GM12865 (cell line): ENCODE data around the gene CPNE7.

ENCODE experiments used
- DNase-seq: peaks from one replicate; pipeline ENCODE4 v3.0.0; 2010; ENCODE audit warnings: low read depth
- H3K4me3 ChIP-seq: 2 replicates; pipeline ENCODE4 v1.5.1; 2011; ENCODE audit warnings: mild to moderate bottlenecking, low read depth, low read length, control low read depth
- TF ChIP-seq, protein P1 (sequence below): IDR thresholded peaks from 2 replicates; pipeline ENCODE4 v1.5.1; 2011; ENCODE audit warnings: low read length, control low read depth, low read depth, inconsistent platforms; ENCODE audit not compliant: insufficient read depth; ENCODE audit errors: missing control alignments

Gene CPNE7

DNA sequence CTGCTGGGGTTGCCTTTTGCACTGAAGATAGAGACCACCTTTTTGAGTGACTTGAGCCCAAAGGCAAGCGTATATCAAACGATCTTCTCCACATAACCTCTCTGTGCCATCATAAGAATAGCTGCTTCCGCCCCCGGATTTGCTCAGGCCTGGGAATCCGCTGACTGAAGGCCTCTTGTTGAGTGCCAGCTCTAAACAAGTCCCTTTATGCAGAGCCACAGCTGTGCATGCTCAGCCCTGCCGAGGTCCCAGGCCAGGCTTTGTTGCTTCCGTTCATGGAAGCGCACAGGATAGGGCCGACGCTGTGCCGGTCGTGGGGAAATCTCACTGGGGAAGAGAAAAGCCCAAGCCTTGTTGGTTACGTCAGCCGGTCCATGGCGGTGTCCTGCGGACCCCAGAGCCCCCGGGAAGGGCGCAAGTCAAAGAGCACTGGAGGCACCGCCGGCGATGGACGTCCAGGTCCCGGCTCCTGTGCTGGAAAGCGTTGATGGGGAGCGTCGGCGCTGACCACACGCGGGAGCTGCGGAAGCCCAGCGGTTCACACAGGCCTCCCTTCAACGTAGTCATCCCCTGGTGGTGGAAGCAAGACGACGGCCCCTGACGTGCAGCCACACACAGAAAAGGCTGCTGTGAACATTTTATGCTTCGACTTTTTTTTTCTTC, 38.5 kb upstream of the CPNE7 start:
- H3K4me3 ChIP-seq: no peak overlapping the region
- TF ChIP-seq, protein P1, sequence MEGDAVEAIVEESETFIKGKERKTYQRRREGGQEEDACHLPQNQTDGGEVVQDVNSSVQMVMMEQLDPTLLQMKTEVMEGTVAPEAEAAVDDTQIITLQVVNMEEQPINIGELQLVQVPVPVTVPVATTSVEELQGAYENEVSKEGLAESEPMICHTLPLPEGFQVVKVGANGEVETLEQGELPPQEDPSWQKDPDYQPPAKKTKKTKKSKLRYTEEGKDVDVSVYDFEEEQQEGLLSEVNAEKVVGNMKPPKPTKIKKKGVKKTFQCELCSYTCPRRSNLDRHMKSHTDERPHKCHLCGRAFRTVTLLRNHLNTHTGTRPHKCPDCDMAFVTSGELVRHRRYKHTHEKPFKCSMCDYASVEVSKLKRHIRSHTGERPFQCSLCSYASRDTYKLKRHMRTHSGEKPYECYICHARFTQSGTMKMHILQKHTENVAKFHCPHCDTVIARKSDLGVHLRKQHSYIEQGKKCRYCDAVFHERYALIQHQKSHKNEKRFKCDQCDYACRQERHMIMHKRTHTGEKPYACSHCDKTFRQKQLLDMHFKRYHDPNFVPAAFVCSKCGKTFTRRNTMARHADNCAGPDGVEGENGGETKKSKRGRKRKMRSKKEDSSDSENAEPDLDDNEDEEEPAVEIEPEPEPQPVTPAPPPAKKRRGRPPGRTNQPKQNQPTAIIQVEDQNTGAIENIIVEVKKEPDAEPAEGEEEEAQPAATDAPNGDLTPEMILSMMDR: no peak
- DNase-seq: no peak

DNA sequence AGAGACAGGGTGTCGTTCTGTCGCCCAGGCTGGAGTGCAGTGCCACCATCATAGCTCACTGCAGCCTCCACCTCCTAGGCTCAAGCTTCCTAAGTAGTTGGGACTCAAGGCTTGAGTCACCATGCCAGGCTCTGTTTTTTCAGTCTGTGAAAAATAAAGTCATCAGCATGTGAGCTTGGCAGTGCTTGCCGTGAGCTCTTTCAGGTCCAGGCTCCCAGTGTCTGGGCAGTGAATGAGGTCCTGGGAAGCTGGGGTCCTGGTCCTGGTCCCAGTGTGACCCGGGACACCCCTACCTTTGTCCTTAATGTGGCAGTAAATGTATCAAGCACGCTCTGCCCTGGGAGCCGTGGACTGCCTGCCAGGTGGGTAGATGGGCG, 38.0 kb upstream of the CPNE7 start:
- H3K4me3 ChIP-seq: no peak overlapping the region
- TF ChIP-seq, protein P1: no peak
- no peak for DNase-seq

DNA sequence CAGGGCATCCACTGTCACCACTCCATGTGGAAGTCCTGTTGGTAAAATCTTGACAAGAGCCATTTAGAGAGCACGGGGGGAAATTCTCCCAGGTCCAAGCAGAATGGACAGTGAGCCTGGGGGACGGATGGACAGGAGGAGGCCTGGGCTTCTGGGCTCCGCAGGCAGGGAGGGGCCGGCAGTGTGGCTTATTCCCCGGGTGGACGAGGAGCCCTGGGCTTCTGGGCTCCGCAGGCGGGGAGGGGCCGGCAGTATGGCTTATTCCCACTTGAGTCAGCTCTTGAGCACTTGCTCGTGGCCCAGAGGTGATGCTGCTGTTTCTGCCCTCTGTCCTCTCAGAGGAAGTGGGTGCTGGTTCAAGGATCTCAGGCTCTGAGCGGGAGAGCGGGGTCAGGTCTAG, 37.3 kb upstream of the CPNE7 start:
- H3K4me3 ChIP-seq: no peak overlapping the region

DNA sequence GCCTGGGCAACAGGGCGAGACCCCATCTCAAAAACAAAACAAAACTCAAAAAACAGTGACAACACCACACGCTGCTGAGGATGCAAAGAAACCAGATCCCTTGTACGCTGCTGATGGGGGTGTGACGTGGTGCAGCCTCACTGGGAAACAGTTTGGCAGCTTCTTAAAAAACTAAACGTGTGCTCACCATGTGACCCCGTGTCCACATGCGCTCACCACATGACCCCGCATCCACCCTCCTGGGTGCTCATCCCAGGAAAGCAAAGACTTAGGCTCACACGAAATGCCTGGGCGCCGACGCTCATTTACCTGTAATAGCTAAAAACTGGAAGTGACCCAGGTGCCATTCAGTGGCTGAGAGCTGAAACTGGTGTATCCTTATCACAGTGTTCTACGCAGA, 35.0 kb upstream of the CPNE7 start:
- DNase-seq: no peak
- H3K4me3 ChIP-seq: no peak overlapping the region
- TF ChIP-seq, protein P1: no peak

More for the DNA sequence above, 37.3 kb upstream of the CPNE7 start:
- TF ChIP-seq, protein P1: no peak
- DNase-seq: no peak

DNA sequence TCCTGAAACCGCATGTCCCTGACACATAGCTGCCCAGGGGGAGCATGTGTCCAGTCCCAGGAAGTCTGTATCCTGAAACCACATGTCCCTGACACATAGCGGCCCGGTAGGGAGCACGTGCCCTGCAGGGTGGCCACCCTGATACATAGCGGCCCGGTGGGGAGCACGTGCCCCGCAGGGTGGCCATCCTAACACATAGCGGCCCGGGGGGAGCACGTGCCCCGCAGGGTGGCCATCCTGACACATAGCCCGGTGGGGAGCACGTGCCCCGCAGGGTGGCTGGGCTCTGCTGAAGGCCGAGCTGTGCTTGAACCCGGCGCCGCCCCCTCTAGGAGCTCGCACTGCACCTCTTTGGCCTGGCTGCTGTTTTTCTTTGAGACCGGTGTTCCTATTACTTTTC, 33.8 kb upstream of the CPNE7 start:
- no peak overlapping the region for H3K4me3 ChIP-seq
- no peak for DNase-seq

DNA sequence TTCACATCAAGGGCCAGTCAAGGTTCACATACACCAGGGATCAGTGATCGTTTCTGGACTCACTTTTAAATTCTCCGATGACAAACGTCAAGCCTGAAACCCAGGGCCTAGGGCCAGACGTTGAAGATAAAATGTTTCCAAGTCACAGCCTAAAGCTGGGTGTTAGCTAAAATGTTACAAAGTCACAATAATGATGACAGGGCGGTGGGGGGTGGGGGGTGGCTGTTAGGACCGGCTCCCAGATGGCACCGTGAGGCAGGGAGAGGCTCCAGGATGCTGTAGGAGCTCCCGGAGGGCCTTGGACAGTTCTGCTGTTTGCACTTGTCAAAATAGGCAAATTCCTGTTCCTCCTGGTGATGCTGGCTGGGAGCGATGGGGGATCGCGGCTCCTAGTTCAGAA, 31.4 kb upstream of the CPNE7 start:
- TF ChIP-seq, protein P1: no peak
- no peak overlapping the region for H3K4me3 ChIP-seq
- DNase-seq: no peak

More for the DNA sequence above, 33.8 kb upstream of the CPNE7 start:
- TF ChIP-seq, protein P1: no peak

DNA sequence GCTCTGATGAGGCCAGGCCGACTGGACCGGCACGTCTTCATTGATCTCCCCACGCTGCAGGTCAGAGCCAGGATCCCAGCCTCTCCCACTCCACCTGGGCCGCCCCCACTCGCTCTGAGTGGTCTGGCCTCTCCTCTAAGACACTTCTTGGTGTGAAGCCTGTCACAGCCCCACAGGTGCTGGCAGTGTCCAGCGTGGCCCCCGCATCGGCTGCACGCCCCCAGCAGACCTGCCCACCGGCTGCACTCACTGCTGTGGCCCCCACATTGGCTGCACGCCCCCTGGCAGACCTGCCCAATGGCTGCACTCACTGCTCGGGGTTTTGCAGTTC, 30.9 kb upstream of the CPNE7 start:
- no peak for DNase-seq
- TF ChIP-seq, protein P1: no peak
- no peak overlapping the region for H3K4me3 ChIP-seq
